Panc1 (cell line): ENCODE data around the gene OSBP2.

Source experiments
- CTCF ChIP-seq: fragments of 450-650 bp; IDR thresholded peaks from 2 replicates; pipeline ENCODE4 v1.5.1; 2017; ENCODE audit warnings: mild to moderate bottlenecking
- POLR2AphosphoS5 ChIP-seq: IDR thresholded peaks from 2 replicates; pipeline ENCODE4 v1.6.1; 2012; ENCODE audit warnings: mild to moderate bottlenecking, low read depth, low read length, moderate library complexity
- TCF7L2 ChIP-seq: IDR thresholded peaks from 2 replicates; pipeline ENCODE4 v1.6.1; 2011; ENCODE audit warnings: mild to moderate bottlenecking, low read depth, low read length, inconsistent platforms
- TF ChIP-seq, protein P1 (sequence below), 2 experiments: IDR thresholded peaks; 2 replicates each; pipeline ENCODE4 v1.6.1; 2011 to 2012; ENCODE audit warnings: low read depth in 2 of 2, control low read depth in 1 of 2, low read length in 1 of 2, mild to moderate bottlenecking in 1 of 2, moderate library complexity in 1 of 2; ENCODE audit not compliant: insufficient read depth in 1 of 2

DNA sequence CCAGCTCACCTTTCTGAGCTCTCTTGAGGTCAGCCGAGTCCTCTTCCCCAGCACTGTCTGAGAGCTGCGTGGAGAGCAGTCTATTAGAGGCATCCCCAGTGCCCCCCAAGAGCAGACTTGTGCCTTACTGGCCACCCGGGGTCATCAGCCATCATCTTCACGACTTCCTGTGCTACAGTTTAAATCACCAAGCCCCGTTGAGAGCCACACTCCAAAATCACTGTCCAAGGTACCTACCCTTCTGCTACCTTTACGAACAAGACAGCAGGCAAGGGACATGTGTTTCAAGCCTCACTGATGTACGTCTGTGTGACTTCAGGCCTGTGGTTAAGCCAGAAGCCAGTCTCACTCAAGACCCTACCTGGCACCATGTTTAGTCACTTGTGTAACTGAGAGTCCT is 238.8 kb downstream of the OSBP2 start:
- TF ChIP-seq TCF7L2 (no peak), POLR2AphosphoS5 (no peak), CTCF (no peak)
- TF ChIP-seq, protein P1, sequence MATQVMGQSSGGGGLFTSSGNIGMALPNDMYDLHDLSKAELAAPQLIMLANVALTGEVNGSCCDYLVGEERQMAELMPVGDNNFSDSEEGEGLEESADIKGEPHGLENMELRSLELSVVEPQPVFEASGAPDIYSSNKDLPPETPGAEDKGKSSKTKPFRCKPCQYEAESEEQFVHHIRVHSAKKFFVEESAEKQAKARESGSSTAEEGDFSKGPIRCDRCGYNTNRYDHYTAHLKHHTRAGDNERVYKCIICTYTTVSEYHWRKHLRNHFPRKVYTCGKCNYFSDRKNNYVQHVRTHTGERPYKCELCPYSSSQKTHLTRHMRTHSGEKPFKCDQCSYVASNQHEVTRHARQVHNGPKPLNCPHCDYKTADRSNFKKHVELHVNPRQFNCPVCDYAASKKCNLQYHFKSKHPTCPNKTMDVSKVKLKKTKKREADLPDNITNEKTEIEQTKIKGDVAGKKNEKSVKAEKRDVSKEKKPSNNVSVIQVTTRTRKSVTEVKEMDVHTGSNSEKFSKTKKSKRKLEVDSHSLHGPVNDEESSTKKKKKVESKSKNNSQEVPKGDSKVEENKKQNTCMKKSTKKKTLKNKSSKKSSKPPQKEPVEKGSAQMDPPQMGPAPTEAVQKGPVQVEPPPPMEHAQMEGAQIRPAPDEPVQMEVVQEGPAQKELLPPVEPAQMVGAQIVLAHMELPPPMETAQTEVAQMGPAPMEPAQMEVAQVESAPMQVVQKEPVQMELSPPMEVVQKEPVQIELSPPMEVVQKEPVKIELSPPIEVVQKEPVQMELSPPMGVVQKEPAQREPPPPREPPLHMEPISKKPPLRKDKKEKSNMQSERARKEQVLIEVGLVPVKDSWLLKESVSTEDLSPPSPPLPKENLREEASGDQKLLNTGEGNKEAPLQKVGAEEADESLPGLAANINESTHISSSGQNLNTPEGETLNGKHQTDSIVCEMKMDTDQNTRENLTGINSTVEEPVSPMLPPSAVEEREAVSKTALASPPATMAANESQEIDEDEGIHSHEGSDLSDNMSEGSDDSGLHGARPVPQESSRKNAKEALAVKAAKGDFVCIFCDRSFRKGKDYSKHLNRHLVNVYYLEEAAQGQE (IDR thresholded peaks at IDR 0.05; ENCODE audit: insufficient read depth in 1 of 2, low read depth in 2 of 2, low read length in 1 of 2): peak; percentile 27 to 53; a peak in 1 of 4 replicates
